Globus pallidus (tissue), 1 donor: ENCODE results near the gene NOVA2.
A peak's percentile ranks its signal among the peaks of the same experiment; 100 is the strongest.

ENCODE experiments used
- DNase-seq: peaks from one replicate; pipeline ENCODE4 v3.0.0-alpha.2; 2015; ENCODE audit warnings: low spot score

NOVA2 gene

DNA sequence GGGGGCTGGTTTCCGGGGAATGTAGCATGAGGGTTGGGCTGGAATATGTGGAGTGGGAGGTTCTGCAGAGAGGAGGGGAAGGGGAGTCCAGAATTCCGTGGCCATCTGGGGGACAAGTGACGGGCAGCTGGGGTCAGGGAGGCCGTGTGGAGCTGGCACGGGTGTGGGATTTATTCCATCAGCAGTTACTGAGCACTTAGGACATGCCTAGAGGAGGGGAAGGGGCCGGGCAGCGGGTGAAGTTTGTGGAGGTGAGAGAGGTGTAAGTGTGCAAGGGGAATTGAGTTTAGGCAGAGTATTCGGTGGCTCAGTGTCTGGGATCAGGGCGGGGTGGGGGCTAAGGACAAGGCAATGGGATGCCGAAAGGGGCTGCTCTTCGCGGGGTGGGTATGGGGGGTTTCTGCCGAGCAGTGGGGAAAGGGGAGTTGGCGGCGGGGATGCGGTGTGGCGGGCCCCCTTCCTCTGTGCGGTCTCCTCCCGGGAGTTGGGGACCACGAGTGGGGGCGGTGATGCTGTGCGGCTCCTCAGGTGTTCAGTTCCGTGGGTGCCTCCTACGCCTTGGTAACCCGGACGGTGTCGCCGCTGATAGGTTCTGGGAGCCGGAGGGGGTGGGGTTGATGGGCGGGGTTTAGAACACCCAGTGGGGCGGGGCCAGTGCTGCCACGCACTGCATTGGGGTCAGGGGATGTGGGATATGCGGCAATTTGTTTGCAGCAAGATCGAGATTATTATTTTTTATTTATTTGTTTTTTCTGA is 27.0 kb upstream of the NOVA2 start:
- DNase-seq: peak; percentile 61

DNA sequence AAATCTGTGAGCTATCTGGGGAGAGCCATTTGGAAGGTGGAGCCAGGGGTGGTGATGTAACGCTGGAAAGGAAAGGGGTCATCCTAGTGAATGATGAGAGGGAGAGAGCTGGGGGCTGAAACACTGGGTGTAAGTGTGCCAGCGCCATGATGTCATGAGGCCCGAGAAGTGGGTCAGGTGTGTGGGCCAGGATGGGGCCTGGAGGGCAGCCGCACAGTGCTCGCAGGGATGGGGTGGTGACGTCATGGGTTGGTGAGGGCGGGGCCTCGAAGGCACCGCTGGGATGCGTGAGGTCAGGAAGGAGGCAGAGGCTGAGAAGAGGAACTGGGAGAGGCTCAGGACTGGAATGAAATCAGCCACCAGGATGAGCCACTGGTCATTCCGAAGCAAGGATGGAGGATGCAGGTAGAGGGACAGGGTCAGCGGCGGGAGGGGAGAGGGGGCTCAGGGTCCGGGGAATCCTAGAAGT is 26.0 kb upstream of the NOVA2 start:
- no peak for DNase-seq

DNA sequence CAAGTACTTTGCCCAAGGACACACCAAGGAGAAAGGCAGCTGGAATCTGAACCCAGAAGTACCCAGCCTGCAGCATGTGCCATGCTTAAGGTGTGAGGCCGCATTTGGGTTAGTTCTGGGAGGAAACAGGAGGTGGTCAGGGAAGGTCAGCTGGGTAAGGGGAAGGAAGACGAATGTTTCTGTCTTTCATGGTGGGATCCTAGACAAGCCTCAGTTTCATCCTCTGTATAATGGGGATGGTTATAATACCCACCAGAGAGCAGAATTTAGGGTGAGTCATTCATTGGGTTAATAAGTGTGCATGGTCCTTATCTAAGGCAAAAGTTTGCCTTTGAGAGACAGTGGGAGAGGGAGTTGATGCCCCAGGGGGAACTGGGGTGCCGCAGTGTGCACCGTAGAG is 25.2 kb upstream of the NOVA2 start:
- DNase-seq: no peak

DNA sequence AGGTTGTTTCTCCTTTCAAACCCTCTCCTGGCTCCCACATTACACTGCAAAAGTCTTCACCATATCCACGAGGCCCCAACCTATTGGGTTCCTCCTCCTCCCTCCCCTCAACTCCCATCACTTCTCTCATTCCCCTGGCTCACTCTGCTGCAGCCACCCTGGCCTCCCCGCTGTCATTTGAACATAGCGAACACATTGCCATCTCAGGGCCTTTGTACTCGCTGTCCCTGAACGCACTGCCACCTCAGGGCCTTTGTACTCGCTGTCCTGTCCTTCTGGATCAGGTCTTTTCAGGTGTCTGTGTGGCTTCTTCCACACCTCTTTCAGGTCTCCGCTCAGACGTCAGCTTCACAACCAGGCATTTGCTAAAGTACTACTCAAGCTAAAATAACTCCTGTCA is 23.3 kb upstream of the NOVA2 start:
- DNase-seq: no peak

DNA sequence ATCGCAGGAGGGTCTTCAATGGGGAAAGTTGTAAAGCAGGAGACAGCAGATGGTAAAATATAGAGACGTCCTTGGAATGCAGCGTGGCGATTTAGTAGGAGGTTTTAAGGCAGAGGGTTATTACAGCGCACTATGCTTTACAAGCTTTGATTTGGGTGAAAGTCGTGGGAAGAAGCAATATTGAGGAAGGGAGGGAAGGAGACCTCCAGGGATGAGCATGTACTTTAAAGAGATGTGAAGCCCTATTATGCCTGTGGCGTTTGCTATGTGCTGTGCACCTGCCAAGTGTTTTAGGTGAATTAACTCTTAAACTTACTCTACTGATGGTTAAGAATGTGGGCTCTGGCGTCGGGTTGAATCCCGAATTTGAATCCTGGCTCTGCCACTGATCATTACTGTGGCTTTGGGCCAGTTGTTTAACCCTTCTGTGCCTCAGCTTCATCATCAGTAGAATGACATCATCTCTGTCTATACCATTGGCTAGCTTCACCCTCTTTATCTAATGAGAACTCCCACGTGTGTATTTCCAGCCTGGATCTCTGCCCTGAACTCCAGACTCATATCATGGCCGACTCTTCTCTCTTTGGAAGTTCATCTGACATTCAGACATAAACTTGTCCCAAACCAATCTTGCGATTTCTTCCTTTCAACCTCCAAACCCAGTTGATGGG is 22.2 kb upstream of the NOVA2 start:
- DNase-seq: no peak

DNA sequence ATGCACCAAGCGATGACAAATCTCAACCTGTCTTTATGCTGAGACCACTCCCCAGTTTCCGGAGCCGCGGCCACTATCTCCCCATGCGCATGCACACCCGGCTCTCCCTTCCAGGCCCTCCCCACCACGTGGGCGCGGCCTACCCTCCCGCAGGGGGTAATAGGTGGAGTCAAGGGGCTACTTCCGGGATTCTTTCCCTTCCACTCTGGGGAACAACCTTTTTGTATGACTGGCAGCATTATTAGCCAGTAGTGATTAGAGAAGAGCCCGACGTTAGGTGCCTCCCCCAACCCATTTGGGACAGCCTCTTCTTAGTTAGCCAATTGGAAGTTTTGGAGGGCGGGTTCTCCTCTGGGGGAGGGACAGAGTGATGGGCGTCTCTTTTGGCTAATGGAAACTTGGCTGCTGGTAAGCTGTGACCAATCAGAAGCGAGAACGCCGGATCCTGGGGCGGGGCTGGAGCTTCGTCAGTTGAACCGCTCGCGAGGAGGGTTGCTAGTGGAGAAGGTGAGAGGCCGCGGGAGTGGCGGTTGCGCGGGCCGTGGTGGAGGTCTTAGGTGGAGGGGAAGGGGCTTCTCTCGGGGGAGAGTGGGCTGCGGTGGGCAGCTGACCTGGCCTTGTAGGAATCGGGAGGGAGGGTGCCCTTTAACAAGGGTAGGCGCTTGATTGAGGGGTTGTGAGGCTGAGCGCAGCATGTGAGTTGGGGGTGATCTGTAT is 21.5 kb upstream of the NOVA2 start, which contains the start of gene CCDC61:
CCDC61 (plus strand) TSS at position 470 of the 717 bp plus-strand sequence. CDS start 7,552 bp downstream, outside the sequence.
- peak; percentile 100 for DNase-seq

DNA sequence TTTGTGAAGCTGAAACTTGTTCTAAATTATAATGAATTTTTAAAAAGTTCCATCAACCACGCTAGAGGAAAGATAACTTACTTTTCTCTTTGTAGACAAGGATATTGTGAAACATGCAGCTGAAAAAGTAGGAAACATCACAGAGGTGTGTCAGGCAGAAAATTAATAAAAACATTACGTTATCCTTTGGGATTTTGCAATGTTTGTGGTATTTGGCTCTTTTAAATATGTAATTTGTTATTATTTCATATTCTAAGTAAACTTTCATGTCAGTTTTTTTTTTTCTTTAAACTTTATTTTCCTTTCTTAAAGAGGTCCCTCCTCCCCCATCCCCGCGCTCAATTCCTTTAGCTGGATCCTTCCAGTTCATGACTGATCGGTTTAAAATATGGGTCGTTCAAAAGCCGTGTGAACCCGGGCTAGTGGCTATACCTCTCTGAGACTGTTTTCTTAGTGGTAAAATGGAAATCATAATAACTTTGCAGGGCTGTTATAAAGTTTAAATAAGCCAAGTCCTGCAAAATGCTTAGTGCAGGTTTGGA is 20.9 kb upstream of the NOVA2 start:
- DNase-seq: no peak

DNA sequence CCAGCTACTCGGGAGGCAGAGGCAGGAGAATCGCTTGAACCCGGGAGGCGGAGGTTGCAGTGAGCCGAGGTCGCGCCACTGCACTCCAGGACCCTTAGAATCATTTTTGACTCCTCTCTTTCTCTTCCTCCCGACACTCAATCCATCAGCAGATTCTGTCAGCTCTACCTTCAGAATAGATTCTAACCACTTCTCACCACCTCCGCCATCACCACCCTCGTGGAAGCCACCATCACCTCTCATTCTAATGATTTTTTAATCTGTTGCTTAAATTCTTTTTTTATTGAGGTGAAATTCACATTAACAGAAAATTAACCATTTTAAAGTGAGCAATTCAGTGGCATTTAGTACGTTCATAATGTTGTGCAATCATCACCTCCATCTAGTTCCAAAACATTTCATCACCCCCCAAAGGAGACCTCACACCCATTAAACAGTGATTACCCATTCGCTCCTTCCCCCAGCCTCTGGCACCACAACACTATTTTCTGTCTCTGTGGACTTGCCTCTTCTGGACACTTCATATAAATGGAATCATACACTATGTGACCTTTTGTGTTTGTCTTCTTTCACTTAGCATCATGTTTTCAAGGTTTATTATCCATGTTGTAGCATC is 16.6 kb upstream of the NOVA2 start:
- no peak for DNase-seq

DNA sequence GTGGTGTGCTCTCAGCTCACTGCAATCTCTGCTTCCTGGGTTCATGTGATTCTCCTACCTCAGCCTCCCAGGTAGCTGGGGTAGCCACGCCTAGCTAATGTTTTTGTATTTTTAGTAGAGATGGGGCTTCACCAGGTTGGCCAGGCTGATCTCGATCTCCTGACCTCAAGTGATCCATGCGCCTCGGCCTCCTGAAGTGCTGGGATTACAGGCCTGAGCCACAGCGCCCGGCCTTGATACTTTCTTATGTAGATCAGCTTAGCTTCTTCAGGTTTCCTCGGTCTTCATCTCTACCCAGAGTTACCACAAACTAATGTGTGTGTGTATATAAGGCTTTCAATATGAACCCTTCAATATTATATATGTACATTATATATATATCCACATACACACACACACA is 11.7 kb upstream of the NOVA2 start:
- DNase-seq: no peak

DNA sequence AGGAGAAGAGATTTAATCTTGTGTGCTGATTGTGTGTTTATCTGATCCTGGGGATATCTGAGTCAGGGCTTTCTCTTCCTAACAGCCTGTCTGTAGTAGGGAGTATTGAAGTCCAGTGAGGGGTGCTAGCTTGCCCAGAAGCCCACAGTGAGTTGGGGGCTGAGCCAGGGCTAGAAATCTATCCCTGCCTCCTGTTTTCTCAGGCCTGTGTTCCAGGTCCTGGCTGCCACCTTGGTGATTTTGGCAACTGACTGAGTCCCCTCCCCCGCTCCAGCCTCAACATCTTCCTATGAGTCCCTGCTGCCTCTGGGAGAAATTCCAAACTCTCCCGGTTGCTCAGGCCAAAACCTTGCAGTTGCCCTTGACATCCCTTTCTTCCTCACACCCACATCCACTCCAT is 7.7 kb upstream of the NOVA2 start:
- DNase-seq: peak; percentile 37

DNA sequence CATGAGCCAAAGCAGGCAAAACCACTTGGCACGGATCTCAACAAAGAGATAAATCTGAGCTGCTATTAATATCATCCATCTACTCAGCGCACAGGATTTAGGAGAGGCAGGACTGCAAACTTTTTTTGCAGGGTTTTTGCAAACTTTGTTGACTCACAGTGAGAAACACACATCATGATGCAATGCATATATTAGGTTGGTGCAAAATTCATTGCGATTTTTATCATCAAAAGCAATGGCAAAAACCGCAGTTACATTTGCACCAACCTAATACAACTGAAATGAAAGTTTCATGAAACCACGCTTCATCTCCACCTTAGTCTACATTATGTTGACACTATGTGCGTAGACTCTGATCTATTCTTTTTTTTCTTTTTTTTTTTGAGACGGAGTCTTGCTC is 4.5 kb upstream of the NOVA2 start:
- DNase-seq: no peak

DNA sequence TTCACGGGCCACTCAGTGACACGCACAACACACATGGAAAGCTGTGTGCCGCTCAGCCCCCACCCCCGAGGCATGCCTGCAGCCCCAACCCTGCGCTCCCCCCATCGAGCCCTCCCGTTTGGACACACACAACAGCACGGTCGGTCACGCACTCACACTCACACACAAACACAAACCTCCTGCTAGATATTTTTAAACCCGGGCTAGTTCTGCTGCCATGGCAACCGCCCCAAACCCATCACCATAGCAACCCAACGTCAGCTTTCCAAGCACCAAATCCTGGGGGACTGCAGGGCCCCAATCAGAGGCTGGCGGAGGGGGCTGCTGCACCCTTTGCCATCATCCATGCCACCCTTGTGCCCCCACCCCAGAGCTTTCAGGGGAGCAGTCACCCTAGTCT is 2.5 kb upstream of the NOVA2 start:
- no peak for DNase-seq

DNA sequence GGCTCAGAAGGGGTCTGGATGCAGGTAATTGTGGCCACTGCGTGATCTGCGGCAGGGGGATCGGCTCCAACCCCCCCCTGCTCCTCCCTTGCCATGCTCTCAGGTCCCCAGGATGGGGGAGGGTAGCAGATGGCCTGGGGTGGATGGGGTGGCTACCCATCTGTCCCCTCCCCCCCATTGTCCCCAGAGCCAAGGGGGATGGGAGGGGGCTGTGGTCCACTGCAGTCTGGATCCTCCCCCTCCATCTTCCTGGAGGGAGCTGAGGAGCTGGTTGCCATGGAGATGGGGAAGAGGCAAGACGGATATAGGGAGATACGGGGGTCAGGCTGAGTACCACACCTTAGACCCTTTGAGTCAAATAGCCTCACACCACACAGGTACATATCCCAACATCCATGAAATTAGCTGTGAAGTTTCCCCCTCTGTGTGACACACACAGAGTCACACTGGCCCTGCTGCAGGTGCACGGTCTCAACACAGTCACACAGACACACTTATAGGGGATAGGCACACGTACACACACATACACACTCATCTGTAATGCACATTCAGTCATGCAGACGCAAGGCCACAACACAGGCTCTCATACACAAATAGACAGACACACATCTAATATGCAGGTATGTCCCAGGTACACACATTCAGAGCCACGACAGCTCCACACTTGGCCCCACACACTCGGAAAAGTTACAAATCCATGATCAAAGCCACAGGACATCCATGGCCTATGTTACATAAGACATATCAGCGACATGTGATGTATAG is 1.8 kb upstream of the NOVA2 start:
- no peak for DNase-seq

DNA sequence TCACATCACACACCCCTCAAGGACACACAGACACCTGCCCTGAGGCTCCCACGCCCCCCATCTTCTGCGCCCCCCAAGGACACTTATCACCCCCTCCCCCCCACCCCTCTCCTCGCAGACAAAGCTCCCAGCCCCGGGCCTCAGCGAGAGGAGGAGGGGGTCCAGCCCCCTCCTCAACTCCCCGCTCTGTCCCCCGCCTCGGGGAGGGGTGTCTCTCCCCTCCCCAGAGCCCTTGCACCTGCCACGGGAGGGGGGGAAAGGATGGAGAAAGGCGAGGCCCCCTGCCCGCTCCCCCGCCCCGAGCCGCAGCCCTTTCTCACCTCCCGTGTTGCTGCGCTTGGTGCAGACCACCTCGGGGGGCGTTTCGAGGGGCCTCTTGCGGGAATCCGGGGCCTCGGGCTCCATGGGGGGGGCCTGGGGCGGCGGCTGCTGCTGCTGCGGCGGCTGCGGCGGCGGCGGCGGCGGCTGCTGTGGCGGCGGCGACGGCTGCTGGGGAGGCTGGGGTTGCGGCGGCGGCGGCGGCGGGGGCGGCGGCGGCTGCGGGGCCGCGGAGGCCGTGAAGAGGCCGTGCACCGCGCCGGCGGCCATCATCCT is 621 bp downstream of the NOVA2 start:
- DNase-seq: no peak

DNA sequence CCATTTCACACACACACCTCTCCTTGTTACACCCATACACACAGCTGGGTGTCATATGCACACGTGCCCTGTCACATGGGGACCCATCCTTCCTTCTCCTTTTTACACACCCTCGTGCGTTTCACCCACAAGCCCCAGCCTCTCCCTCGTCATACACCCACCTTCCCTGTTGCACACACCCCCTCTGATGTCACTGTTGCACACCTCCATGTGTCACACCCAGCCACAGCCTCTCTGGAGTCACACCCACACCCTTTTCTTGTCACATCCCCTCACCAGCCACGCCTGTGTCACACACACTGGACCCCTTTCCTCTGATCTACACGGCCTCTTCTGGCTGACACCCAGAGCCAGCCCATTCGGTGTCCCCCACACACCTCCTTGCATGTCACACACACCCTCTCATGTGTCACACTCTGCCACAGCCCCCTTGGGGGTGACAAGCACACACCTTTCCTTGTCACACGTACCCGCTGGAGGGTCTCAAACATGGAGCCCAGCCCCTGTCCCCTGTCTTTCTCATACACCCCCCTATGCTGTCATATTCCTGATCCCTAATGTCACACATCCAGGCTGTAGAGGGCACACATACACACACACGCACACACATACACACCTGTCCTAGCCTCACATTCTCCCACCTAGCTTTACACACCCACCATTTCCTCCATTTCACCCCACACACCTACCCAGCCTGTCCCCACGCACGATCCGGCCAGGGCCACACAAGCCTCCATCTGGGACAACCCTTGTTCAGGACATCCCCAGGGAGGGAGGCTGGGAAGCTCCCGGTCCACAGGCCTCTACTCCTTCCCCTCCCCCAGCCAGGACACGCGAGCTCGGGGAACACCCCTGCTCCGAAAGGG is 1.4 kb downstream of the NOVA2 start:
- DNase-seq: no peak

DNA sequence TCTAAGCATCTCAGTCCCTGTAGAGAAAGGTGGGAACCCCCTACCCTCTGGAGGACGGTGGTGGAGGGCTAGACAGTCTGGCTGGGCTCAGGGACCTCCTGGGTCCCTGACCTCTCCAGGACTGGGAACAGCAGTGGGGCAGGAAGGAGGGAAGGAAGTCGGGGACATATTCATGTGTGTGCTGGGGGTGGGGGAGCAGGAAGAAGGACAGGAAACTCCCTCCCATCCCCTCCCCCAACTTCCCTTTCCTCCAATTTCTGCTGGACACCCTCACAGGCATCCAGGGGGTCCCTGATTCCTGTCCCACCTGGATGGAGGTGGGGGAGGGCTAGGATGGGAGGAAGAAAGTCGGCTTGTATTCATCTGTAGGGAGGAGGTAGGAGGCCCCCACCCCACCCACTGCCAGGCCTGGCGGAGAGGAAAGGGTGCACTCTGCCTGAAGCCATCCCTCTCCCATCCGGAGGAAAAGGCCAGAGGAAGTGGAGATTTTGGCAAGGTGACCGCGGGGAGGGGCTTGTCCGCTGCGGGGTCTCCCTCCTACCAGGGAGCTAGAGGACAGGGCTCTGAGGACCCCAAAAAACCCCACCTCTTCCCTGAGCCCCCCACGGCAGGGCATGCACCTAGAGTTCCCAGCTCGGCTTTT is 2.3 kb downstream of the NOVA2 start:
- no peak for DNase-seq

DNA sequence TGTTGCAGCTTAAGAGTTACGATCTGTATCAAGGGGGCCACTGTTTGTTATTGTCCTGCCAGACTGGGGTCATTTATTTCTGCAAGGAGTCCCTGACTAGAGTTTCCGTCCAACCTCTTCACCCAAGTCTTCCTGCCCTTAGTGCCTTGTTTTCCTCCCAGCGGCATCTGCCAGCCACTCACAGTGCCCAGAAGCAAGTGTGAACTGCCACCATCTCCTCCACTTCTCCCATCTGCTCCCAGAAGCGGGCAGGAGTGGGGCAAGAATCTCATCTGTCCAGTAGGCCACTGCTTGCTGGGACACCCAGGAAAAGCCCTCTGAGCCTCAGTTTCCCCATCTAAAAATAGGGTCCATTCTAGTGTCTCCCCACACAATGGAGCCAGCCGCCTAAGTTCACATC is 4.0 kb downstream of the NOVA2 start:
- DNase-seq: no peak

DNA sequence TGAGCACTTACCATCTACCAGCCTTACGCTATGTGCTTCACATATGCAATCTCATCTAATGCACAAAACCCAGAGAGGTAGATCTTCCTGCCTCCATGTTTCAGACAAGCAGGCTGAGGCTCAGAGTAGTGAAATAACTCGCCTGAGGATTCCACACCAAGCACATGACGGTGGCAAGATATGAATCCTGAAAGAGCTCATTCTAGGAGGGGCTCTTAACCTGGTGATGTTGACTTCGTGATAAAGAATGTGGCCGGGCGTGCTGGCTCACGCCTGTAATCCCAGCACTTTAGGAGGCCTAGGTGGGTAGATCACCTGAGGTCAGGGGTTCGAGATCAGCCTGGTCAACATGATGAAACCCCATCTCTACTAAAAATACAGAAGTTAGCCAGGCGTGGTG is 5.0 kb downstream of the NOVA2 start:
- DNase-seq: no peak

DNA sequence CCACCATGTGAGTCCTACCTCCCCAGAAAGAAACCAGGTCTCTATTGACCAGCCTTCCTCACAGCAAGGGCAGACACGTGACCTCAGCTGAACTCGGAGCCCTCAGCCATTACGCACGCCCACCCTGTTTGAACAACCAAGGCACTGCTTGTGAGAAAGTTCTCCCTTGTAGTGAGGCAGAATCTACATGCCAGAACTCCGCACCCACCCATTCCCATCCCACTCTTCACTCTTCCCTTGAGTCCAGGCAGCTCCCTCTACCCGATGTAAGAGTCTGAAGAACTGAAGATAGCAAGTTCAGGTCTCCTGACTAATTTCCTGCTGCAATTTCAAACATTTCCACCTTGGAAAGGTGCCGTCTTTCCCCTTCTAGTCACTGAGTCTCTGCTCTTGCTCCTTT is 6.4 kb downstream of the NOVA2 start:
- DNase-seq: no peak

DNA sequence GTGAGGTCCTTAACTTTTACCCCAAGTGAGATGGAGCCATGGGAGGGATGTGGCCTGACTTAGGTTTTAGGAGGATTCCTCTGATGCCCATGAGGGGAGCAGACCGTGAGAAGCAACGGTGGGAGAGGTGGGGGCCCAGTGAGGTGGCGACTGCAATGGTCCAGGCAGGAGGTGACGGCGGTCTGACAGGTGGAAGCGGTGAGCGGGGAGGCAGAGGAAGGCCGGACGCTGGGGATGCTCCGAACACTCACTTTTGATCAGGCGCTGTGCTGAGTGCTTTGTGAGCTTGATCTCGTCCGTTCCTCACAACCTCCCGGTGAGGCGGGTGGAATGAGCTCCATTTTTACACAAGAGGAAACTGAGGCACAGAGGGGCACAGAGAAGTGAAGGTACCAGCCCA is 11.6 kb downstream of the NOVA2 start:
- DNase-seq: no peak
